Measurements from ENCODE around the gene MRPS24.

DNA sequence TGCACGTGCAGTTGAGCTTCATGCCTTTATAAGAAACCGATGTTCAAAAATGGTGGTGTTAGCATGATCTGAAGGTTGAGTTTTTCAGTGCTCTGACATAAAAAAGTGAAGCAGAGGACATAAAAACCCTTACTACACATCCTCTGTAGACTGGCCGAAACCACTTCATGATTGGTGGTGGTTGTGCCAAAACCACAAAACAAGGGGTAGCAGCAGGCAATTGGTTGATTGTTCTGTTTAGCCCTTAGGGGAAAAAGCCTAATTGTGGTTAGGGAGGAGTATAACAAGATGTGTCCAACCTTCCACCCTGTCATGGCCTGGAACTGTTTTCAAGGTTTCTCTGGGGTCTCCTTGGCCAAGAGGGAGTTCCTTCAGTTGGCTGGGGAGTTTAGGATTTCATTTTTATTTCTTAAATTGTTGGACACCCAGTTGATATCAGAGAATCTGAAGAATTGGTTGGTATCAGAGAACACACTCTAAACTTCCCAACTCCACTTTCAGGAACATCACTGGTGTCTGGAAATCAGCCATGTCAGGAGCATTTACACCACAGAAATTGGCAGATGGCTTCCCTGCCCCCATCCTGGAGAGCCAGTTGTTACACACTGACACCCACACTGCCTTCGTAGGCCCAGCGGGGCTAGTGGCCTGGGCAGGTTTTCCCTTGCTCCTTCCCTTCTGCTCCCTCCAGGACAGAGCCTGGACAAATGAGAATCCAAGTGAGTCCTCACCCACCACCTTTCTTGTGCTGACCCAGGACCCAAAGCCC is 18.8 kb downstream of the MRPS24 start:
- TF ChIP-seq, protein P1, sequence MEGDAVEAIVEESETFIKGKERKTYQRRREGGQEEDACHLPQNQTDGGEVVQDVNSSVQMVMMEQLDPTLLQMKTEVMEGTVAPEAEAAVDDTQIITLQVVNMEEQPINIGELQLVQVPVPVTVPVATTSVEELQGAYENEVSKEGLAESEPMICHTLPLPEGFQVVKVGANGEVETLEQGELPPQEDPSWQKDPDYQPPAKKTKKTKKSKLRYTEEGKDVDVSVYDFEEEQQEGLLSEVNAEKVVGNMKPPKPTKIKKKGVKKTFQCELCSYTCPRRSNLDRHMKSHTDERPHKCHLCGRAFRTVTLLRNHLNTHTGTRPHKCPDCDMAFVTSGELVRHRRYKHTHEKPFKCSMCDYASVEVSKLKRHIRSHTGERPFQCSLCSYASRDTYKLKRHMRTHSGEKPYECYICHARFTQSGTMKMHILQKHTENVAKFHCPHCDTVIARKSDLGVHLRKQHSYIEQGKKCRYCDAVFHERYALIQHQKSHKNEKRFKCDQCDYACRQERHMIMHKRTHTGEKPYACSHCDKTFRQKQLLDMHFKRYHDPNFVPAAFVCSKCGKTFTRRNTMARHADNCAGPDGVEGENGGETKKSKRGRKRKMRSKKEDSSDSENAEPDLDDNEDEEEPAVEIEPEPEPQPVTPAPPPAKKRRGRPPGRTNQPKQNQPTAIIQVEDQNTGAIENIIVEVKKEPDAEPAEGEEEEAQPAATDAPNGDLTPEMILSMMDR (IDR thresholded peaks at IDR 0.05 in 4 of 5, conservative IDR thresholded peaks at IDR 0.05 in 1 of 5), result no peak
- no peak for TF ChIP-seq POLR2A (IDR thresholded peaks at IDR 0.05)

Measured in gastrocnemius medialis (tissue), 4 donors.